ENCODE data around the gene CCDC81.
"Not testable (repeated sequence)": the region's sequence is repeated elsewhere in the genome, so short reads cannot be mapped to it uniquely, and the experiment has no call there.

CCDC81 gene

DNA sequence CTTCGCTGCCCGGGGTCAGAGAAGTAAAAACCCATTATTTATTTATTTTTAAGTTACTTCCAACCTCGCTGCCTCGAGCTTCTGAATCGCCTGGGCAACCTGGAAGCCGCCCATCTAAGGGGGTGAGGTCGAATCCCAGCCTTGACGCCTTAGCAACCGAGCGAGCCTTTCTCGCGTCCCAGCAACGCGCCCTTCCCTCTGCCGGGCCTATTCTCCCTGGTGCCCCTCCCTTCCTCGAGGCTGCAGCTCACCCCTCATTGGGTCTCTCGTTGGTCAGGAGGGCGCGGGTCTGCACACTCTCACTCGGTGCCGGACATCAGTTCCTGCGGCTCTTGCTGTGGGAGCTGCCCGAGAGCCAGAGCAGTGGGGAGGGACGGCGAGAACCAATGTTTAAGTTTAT lies at the start of gene CCDC81:
Gene CCDC81, plus strand, starts transcription at position 302 of the 400 bp plus-strand sequence. CDS start 277 bp downstream, outside the sequence.
- no peak for DNase-seq

DNA sequence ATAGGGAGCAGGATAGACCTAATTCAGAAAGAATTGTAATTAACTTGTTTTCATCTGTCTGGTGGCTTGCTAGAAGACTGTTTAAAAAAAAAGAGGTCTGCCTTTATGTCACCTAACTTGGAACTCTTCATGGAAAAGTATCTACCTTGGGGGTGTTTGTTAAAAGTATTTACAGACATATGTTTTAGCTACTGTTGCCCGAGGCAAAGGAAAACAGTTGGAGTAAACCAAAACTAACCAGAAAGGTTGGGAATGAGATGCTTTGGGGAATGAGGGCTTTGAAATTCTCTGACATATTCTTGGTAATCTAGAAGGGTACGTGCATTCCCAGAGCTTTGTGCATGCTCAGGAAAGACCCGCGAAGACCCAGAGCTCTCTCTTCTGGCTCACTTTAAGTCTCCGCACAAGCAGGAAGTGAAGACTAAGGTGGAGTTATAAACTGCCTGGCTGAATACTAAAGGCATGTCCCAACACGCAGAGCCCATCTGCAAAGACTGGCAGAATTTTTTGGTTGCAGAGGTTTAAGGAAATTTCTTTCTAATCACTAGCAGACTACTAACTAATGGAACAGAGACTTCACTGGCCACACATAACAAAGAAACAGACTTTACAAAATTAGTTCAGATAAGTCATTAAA lies 39.4 kb upstream of the CCDC81 start:
- no peak for DNase-seq

DNA sequence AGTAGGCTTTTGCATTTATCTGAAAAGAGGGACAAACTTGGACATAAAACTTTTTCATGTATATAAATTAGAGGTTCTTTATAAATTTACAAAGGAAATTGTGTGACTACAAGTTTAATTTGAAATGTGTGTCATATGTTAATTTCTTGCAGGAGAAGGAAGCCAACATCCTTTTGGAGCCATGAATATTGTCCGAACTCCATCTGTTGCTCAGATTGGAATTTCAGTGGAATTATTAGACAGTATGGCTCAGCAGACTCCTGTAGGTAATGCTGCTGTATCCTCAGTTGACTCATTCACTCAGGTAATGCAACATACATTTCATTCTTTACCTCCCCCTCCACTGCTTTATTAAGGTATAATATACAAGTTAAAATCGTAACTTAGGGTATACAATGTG lies 37.5 kb upstream of the CCDC81 start:
- no peak for DNase-seq

DNA sequence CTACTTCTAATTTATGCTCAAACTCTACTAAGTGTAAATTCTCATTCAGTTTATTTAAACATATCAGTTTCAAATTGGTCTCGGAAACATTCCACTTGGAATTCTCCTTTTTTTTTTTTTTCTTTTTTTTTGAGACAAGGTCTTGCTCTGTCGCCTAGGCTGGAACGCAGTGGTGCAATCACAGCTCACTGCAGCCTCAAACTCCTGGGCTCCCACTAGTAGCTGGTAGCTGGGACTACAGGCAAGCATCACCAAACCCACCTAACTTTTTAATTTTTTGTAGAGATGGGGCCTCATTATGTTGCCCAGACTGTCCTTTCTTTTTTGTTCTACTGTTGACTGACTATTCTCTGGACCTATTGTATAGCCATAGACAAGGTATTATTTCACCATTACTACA lies 33.3 kb upstream of the CCDC81 start:
- no peak for DNase-seq

DNA sequence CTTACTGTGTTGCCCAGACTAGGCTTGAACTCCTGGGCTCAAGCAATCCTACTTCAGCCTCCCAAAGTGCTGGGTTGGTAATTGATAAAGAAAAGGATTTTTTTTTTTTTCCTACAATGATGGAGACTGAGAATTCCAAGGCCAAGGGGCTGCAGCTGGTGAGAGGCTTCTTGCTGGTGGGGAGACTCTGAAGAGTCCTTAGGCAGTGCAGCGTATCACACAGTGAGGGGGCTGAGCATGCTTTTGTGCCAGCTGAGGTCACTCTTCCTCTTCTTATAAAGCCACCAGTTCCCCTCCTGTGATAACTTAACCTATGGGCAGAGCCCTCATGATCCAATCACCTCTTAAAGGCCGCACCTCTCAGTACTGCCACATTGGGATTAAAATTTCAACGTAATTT lies 28.2 kb upstream of the CCDC81 start:
- no peak for DNase-seq

DNA sequence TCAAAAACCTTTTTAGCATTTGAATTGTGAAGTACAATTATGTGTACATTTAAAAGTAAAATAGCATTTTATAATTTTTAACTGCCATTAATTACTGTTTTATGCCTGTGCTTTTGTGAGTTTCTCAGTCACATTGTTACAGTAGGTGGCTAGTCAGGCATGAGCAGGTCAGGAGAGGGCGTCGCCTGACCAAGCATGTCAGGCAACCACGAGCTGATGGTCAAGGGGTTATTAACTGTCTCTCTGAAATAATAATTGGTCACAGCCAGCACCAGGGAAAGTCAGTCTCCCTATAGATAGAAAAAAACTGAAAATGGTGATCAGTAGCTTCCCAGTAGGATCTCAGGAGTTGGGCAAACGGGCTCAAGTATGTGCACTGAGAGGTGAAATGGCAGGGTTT lies 19.4 kb upstream of the CCDC81 start:
- no peak for DNase-seq

DNA sequence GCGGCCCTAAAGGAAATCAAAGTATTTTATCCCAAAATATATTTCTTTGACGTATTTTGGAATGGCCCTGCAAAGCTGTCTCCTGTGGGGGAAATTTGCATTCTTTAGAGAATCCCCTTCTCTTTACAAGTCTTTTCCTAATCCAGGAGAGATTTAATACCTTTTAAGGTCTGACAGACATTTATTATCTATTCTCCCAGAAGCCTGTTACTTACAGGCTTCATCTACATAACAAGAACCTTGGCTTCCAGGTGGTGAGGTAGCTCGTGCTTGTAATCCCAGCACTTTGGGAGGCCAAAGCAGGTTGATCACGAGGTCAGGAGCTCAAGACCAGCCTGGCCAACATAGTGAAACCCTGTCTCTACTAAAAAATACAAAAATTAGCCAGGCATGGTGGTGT lies 17.3 kb upstream of the CCDC81 start:
- DNase-seq: not testable (repeated sequence)

DNA sequence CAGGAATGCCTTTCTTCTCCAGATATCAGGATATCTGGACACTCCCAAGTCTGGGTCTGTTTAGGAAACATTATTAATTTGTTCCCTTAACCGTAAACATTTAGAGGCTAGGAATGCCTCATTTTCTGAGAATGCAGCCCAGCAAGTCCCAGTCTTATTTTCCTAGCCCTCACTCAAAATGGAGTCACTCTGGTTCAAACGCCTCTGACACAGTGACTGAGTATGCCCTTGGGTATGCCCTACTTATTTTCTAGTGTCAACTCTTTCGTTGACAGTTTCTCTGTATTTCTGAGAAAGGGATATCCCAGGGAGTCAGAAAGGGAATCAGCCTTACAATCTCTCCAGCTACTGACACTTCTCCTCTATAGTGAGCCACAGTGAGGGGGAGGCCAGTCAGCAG lies 16.0 kb upstream of the CCDC81 start:
- no peak for DNase-seq

DNA sequence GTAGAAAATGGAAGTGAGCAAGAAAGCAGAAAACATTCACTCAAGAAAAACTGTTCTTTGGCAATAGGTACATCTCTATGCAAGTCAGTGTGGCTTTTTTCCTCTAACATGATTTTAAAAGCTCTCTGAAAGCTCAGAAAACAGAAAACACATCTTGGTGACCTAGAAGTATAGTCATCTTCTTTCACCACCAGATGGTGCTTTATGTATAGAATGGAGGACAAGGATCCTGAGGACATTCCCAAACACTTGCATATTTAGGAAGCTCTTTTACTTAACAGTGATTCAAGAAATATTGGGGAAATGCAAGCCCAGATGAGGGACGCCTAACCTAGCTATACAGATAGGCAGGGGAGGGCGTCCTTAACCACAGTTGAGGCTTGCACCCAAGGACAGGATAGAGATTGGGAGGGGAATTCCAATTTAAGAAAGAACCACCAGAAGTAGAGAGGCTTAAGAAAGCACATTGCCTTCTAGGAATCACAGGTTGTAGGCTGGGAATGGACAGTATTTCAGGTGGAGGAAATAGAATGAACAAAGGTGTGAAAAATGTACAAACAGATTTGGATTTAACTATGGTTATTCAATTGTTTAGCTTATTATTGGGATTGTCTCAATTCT lies 13.8 kb upstream of the CCDC81 start:
- DNase-seq: no peak

DNA sequence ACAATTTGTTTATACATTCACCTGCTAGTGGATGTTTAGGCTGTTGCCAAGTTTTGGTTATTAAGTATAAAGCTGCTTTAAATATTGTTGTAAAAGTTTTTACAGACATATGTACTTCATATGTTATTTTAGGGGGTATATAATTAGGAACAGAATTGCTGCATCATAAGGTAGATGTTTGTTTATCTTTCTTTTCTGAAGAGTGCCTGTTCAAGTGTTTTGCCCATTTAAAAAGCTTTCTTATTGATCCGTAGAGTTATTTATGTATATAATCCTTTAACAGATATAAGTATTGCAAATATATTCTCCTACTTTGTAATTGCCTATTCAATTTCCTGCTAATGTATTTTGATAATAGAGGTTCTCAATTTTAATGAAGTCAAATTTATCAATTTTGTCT lies 11.3 kb upstream of the CCDC81 start:
- DNase-seq: no peak

DNA sequence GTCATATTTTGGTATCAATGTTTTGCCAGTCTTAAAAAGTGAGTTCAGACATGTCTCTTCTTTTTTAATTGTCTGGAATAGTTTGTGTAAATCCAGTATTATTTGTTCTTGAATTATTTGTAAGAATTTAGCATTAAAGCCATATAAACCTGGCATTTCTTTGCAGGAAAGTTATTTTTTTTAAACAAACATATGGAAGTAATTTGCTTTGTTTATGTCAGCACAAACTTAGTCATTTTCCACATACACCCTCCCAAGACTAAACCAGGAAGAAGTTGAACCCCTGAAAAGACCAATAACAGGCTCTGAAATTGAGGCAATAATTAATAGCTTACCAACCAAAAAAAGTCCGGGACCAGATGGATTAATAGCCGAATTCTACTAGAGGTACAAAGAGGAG lies 9.1 kb upstream of the CCDC81 start:
- DNase-seq: no peak

DNA sequence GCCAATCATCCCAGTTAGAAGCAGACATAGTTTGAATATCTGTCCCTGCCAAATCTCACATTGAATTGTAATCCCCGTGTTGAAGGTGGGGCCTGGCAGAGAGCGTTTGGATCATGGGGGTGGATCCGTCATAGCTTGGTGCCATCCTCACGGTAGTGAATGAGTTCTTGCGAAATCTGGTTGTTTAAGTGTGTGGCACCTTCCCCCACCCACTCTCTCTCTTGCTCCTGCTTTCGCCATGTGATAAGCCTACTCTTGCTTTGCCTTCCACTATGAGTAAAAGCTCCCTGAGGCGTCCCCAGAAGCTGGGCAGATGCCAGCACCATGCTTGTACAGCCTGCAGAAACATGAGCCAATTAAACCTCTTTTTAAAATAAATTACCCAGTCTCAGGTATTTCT lies 5.0 kb upstream of the CCDC81 start:
- DNase-seq: no peak

DNA sequence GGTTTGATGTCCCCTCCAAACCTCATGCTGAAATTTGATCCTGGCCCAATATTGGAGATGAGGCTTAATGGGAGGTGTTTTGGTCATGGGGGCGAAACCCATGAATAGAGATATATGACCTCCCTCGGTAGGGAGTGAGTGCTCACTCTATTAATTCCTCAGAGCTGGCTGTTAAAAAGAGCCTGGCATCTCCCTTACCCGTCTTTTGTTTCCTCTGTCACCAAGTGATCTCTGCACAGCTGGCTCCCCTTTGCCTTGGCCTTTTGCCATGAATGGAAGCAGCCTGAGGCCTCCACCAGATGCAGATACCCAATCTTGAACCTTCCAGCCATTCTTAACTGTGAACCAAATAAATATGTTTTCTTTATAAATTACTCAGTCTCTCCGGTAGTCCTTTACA lies 4.5 kb upstream of the CCDC81 start:
- no peak for DNase-seq

DNA sequence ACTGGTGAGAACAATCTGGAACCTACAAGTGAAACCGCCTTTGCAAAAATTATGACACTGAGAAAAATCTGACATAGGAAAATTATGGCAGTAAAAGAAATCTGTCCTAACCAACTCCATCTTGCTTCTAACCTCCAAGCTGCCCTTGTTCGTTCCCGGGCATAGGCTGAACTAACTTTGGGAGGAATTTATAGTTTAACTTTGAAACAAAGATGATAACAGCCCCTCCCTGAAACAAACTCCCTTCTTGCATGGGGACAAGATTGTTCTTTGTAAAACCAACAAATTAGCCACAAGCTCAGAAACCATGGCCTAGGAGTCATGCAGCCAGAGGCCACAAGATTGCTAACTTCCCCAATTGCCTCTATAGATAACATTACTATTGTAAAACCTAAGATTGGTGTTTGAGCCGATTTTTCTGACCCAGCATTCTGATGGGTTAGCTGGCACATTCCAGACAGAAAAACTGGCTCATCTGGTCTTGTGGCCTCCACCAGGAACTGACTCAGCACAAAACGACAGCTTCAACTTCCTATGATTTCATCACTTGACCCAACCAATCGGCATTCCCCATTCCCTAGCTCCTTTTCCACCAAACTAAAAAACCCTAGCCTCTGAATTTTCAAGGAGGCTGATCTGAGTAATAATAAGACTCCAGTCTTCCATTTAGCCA lies 3.6 kb upstream of the CCDC81 start:
- no peak for DNase-seq

DNA sequence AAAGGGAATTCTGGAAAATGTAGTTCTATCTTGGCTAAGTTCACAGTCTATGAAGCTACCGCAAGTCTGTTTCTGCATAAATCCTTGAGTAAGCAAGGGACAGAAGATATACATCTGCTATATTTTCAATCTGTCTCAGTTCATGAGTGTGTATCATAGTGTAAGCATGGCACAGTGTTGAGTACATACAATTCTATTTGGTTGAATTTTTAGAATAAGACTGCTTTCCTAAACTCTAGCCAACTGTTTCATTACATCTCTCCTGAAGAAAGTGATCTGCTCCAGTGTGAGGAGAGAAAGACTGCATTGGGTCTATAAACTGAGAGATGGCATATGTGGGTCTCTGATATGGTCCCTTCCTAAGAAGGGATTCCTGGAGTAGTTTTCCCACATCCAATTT lies 2.6 kb upstream of the CCDC81 start:
- DNase-seq: no peak

DNA sequence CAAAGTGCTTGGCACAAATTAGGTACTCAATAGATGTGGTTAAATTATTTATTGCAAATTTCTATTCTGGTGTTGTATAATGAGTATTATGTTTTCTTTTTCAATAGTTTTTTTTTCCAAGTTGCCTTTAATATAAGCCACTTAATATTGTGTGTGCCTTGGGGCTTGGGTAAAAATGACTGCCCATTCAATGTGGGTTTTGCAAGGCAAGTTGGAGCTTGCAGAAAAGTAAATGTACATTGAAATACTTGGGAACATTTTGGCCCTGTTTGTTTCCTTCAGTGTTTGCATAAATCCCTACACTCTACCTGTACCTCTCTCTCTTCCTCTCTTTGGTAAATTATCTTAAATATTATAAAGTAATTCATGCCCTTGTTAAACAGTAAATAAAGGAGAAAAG lies 2.1 kb upstream of the CCDC81 start:
- no peak for DNase-seq

DNA sequence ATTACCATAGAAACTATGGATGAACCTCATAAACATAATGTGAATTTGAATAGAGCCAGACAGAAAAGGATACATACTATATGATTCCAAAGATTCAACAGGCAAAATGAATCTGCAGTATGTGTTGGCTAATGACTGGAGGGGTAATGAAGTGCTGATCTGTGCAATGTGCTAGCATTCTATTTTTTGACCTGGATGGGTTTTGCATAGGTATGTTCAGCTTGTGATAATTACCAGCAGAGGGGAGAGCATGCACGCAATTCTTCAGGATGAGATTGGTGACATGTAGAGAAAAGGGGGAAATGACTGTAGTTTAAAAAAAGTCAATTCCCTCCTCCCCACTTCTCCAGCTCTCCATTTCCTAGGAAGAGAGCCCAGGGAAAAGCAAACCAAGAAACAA lies 618 bp upstream of the CCDC81 start:
- no peak for DNase-seq

DNA sequence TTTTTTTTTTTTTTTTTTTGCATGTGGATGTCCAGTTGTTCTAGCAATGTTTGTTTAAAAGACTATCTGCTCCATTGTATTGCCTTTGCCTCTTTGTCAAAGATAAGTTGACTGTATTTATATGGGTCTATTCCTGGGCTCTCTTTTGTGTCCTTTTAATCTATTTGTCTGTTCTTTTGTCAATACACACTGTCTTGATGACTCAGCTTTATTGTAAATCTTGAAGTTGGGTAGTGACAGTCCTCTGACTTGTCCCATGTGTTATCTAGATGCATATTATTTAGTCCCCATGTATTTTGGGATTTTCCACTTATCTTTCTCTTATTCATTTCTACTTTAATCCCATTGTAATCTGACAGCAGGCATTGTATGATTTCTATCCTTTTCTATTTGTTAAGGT lies 3.3 kb downstream of the CCDC81 start:
- no peak for DNase-seq

DNA sequence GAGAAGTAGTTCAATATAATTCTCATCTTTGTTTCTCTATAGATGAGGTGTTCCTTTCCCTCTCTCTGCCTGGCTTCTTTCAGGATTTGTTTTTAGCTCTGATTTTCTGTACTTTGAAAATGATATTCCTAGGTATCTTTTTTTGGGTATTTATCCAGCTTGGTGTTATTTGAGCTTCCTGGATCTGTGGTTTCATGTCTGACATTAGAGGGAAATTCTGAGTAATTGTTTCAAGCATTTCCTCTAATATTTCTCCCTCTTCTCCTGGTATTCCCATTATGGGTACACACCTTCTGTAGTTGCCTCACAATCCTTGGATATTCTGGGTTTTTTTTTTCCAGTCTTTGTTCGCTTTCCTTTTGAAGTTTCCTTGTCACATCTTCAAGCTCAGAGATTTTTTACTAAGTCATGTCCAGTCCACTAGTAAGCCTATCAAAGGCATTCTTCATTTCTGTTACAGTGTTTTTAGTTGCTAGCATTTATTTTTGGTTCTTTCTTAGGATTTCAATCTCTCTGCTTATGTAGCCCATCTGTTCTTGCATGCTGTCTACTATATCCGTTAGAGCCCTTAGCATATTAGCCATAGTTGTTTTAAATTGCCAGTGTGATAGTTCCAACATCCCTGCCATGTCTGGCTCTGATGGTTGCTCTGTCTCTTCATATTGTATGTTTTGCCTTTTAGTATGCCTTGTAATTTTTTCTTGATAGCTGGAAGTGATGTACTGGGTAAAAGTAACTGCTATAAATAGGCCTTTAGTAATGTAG lies 5.8 kb downstream of the CCDC81 start:
- no peak for DNase-seq

DNA sequence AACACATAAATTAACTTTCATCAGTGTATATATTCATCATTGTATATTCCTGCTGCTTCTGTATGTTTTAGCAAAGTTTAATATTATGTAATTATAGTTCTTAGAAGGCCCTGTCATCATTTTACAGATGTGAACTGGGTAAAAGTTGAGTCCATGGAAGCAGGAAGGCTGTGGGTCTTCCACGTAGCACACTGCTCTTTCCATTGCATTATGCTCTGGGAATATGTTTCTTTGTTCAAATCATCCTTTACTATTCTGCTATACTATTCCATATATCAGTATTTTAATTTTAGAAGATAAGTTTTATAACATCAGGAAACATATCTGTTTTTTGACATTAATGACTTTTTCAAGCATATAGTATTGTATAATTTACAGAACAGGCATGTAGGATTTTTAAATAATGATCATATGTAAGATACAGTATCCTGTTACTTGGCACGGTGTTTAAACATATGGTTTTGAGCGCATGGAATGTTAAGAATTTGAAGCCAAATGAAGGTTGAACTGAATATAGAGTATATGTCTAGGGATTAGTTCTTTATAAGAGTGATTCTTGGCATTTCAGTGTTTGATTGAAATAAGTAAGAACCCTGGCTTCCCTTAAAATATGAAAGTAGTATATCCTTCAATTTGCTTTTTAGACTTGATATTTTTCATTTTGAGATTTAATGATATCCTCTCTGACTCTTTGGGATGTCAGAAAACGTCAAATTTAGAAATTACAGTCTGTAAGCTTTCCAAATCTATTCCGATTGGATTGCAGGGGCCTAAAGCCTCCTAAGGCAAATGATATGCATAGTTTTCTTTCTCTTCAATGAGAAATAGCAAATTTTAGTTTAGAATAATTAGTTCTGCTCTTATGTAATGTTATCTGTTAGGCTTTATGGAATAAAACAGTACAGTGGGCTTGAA lies 8.6 kb downstream of the CCDC81 start:
- no peak for DNase-seq

DNA sequence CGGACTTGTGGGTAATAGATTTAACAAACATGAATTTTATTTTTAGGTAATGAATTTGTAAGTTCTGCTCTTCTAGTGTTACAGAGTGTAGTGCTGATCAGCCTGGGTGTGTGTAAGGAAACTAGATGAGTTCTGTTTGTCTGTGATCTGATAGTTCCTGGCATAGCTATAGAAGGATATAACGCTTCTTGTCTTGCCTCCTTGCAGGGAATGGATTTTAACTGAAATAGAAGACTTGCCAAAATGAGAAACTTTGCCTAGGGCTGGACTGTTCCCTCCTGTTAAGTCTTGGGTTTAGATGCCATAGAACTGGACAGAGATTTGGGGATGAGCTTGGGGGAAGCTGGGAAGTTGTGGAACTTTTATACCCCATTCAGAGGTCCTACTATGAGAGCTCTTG lies 11.6 kb downstream of the CCDC81 start:
- DNase-seq: no peak

DNA sequence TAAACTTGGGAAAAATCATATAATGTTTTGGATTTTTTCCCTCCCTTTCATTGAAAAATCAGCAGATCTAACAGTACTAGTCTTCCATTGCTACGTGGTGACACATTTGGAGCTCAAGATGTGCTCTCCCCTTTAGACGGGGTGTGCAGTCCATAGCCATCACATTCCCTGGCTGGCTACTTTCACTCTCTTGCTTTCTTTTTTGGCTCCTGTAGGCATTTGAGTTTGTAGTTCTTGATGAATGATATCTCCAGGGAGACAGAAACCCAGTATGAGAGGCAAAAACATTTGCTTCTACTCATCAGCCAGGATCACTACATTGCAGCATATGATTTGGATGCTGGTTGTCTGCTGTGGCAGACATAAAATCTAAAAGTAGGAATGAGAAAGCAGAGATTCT lies 12.1 kb downstream of the CCDC81 start:
- DNase-seq: no peak

DNA sequence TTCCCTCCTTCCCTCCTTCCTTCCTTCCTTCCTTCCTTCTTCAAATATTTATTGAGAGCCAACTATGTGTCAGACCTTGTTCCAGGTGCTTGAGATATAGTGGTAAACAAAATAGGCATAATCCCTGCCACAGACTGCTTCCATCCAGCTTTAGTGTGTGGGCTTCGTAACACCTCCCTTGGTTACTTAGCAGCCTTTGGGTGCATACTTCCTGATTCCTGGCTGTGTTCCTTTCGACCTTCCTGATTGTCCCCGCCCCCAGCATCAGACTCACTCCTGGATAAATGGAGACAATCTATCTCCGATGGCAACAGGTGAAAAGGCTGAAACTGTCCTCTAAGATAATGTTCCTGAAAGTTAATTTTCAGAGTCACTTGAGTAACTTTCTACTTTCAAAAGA lies 13.5 kb downstream of the CCDC81 start:
- DNase-seq: no peak

Measured in activated CD4-positive, alpha-beta T cell treated with anti-CD3 and anti-CD28 coated beads for 48 hours (primary cell).